Measurements from ENCODE around the gene CIC. TPM values are rescaled to one million over a fixed set of nuclear protein-coding genes. Genes with fewer than 3 reads are reported as not detected.
A peak's percentile ranks its signal among the peaks of the same experiment; 100 is the strongest.

The CIC gene
- total RNA-seq, 2 experiments from 2014 or later, result 114 to 119 TPM

- peak; percentile 56 for TF ChIP-seq CTCF (IDR thresholded peaks at IDR 0.05)
- ChIA-PET CTCF (interaction anchor here (0.7 to 1.2 kb wide), 2 partner anchors 20 to 158 kb away, joined by 3 read pairs; partner anchors contain the start of gene POU2F2), POLR2A (no interaction called here)
- Mint-ChIP-seq H3K9me3 (no peaks in the 10 kb centered on the region), H3K4me1 (ENCODE audit: low read depth) (peaks cover 15% of the 10 kb centered on the region), H3K27me3 (no peaks in the 10 kb centered on the region), H3K36me3 (ENCODE audit: low read depth) (peaks cover 72% of the 10 kb centered on the region), H3K27ac (no peak overlapping the region), H3K4me3 (no peak overlapping the region)
- Histone ChIP-seq H3K4me1 (ENCODE audit: insufficient read depth, low read length) (peaks cover 31% of the 10 kb centered on the region), H3K4me3 (ENCODE audit: low read length) (no peak overlapping the region), H3K9me3 (ENCODE audit: control insufficient read depth in 1 of 2, insufficient read depth in 1 of 2, low read length in 2 of 2) (no peaks in the 10 kb centered on the region), H3K27ac (ENCODE audit: low read depth in 1 of 2, low read length in 2 of 2) (no peak overlapping the region), H3K27me3 (ENCODE audit: control insufficient read depth in 1 of 2, insufficient read depth in 2 of 2, low read length in 2 of 2) (no peaks in the 10 kb centered on the region), H3K36me3 (ENCODE audit: insufficient read depth, low read length) (peaks cover 78% of the 10 kb centered on the region)
- intact Hi-C loops (cut with DNase I, micrococcal nuclease), result no loop called here
- DNase-seq (peak; percentile 37 to 77 (median 58)), ATAC-seq (ENCODE audit: poor library complexity) (peak; percentile 72)
Measured at GRCh38 chr19:42290523-42291434, 21.7 kb downstream of the CIC start.

- Histone ChIP-seq H3K27me3 (ENCODE audit: control insufficient read depth in 1 of 2, insufficient read depth in 2 of 2, low read length in 2 of 2) (no peaks in the 10 kb centered on the region), H3K27ac (ENCODE audit: low read depth in 1 of 2, low read length in 2 of 2) (no peak overlapping the region), H3K4me1 (ENCODE audit: insufficient read depth, low read length) (peaks cover 32% of the 10 kb centered on the region), H3K4me3 (ENCODE audit: low read length) (no peak overlapping the region), H3K9me3 (ENCODE audit: control insufficient read depth in 1 of 2, insufficient read depth in 1 of 2, low read length in 2 of 2) (no peaks in the 10 kb centered on the region), H3K36me3 (ENCODE audit: insufficient read depth, low read length) (peaks cover 78% of the 10 kb centered on the region)
- H3K27ac Mint-ChIP-seq, result no peak overlapping the region
- no peak for ATAC-seq (ENCODE audit: poor library complexity)
- H3K9me3 Mint-ChIP-seq, result no peaks in the 10 kb centered on the region
- H3K4me1 Mint-ChIP-seq (ENCODE audit: low read depth), result peaks cover 15% of the 10 kb centered on the region
- intact Hi-C loops (cut with DNase I, micrococcal nuclease), result no loop called here
- peaks cover 72% of the 10 kb centered on the region for H3K36me3 Mint-ChIP-seq (ENCODE audit: low read depth)
- ChIA-PET POLR2A (no interaction called here), CTCF (interaction anchor here (1.2 kb wide), 1 partner anchor 21 kb away, joined by 3 read pairs; no protein-coding TSS in a partner anchor)
- no peak for DNase-seq
- no peak for TF ChIP-seq CTCF (IDR thresholded peaks at IDR 0.05)
- no peaks in the 10 kb centered on the region for H3K27me3 Mint-ChIP-seq
- no peak overlapping the region for H3K4me3 Mint-ChIP-seq
Measured at GRCh38 chr19:42291435-42291810, 22.4 kb downstream of the CIC start.

GRCh38 chr19:42292042-42292960 lies 23.2 kb downstream of the CIC start:
- ChIA-PET CTCF (no interaction called here), POLR2A (no interaction called here)
- Mint-ChIP-seq H3K4me3 (no peak overlapping the region), H3K27ac (no peak overlapping the region), H3K4me1 (ENCODE audit: low read depth) (peaks cover 15% of the 10 kb centered on the region), H3K9me3 (no peaks in the 10 kb centered on the region), H3K36me3 (ENCODE audit: low read depth) (peaks cover 75% of the 10 kb centered on the region), H3K27me3 (no peaks in the 10 kb centered on the region)
- Histone ChIP-seq H3K4me1 (ENCODE audit: insufficient read depth, low read length) (peaks cover 29% of the 10 kb centered on the region), H3K27ac (ENCODE audit: low read depth in 1 of 2, low read length in 2 of 2) (no peak overlapping the region), H3K4me3 (ENCODE audit: low read length) (no peak overlapping the region), H3K9me3 (ENCODE audit: control insufficient read depth in 1 of 2, insufficient read depth in 1 of 2, low read length in 2 of 2) (no peaks in the 10 kb centered on the region), H3K27me3 (ENCODE audit: control insufficient read depth in 1 of 2, insufficient read depth in 2 of 2, low read length in 2 of 2) (no peaks in the 10 kb centered on the region), H3K36me3 (ENCODE audit: insufficient read depth, low read length) (peaks cover 74% of the 10 kb centered on the region)
- ATAC-seq (ENCODE audit: poor library complexity) (no peak), DNase-seq (peak in 1 of 14 experiments; percentile 26)
- intact Hi-C loops (cut with DNase I, micrococcal nuclease), result no loop called here
- no peak for TF ChIP-seq CTCF (IDR thresholded peaks at IDR 0.05)

Measured in CD4-positive, alpha-beta T cell (primary cell).